Parathyroid adenoma (tissue), 2 donors: ENCODE measurements around the gene GBX2.

ENCODE experiments used
- H2AFZ ChIP-seq: fragments of 300-600 bp; sonication (generic); one replicate; pipeline ENCODE4 v1.7.0; 2017; ENCODE audit warnings: antibody characterized with exemption, mild to moderate bottlenecking
- H3K27ac ChIP-seq: fragments of 300-600 bp; sonication (generic); one replicate; pipeline ENCODE4 v1.7.0; 2017
- H3K27me3 ChIP-seq: fragments of 300-600 bp; sonication (generic); one replicate; pipeline ENCODE4 v1.7.0; 2017; ENCODE audit warnings: low read length; ENCODE audit not compliant: control insufficient read depth, insufficient read depth
- H3K36me3 ChIP-seq: fragments of 300-600 bp; sonication (generic); one replicate; pipeline ENCODE4 v1.7.0; 2017; ENCODE audit warnings: low read length; ENCODE audit not compliant: control insufficient read depth, insufficient read depth
- H3K4me1 ChIP-seq: fragments of 300-600 bp; sonication (generic); one replicate; pipeline ENCODE4 v1.7.0; 2017; ENCODE audit warnings: control low read depth
- H3K4me2 ChIP-seq: fragments of 300-600 bp; sonication (generic); one replicate; pipeline ENCODE4 v1.7.0; 2017; ENCODE audit warnings: low read length
- H3K4me3 ChIP-seq: fragments of 300-600 bp; sonication (generic); one replicate; pipeline ENCODE4 v1.7.0; 2017; ENCODE audit warnings: low read depth, low read length
- H3K79me2 ChIP-seq: fragments of 300-600 bp; sonication (generic); one replicate; pipeline ENCODE4 v1.7.0; 2017; ENCODE audit warnings: control low read depth
- H3K9ac ChIP-seq: fragments of 300-600 bp; sonication (generic); one replicate; pipeline ENCODE4 v1.7.0; 2017; ENCODE audit warnings: mild to moderate bottlenecking
- H3K9me3 ChIP-seq: fragments of 300-600 bp; sonication (generic); one replicate; pipeline ENCODE4 v1.7.0; 2017; ENCODE audit warnings: low read length; ENCODE audit not compliant: control insufficient read depth
- CTCF ChIP-seq: fragments of 300-600 bp; sonication (generic); IDR thresholded peaks from one replicate; pipeline ENCODE4 v1.7.0; 2017; ENCODE audit warnings: antibody characterized with exemption, mild to moderate bottlenecking
- donor health status: primary hyperparathyroidism.

GBX2 gene

DNA sequence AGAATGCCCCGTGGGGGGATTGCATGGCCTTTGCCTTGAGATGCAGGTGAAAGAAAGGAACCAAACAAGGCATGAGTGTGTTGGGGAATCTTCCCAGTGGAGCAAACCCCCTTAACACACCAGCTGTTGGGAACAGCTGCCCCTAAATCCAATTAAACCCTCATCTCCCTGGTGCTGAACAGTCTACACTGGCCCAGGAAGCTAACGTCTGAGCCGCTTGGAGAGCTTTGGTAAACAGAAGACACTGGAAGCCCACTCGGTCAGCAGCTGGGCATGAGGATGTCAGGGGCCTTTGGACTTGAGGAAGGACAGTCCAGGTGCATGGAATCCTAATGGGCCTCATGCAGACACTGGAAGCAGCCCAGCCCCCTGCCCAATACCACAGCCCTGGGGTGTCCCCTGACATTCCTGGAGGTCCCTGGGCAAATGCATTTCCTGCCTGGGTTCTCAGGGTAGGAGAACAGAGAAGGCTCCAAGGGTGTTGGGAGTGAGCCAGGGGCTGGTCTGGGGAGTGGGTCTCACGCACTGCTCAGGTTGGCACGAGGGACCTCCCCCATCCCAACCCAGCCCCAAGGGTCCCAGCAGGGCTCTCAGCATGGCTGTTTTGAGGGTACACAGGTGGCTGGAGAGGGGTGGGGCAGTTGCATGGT, 37.7 kb downstream of the GBX2 start:
- no peaks in the 10 kb centered on the region for H3K36me3 ChIP-seq

DNA sequence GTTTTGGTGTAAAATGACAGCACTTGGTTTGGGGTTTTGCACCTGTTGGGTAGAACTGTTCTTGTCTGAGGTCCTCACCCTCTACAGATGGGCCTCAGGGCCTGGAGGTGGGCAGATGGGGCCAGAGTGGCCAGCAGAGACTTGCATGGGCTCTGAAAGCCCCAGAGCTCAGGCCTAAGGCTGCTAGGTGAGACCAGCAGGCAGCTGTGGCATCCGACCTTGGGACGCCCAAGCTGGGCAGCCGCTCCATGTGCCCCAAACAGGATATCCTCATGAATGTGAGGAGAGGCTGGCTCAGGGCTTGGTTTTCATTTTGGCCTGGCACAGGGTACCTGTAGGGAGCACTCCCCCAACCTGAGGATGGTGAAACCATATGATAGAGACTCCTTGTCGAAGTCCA, 38.3 kb downstream of the GBX2 start:
- Histone ChIP-seq H3K27me3 (no peaks in the 10 kb centered on the region), H3K27ac (no peak overlapping the region), H3K36me3 (no peaks in the 10 kb centered on the region), H3K9ac (no peak overlapping the region), H2AFZ (no peak overlapping the region), H3K9me3 (no peaks in the 10 kb centered on the region), H3K4me3 (no peak overlapping the region), H3K4me1 (no peaks in the 10 kb centered on the region), H3K79me2 (no peaks in the 10 kb centered on the region), H3K4me2 (no peak overlapping the region)
- no peak for TF ChIP-seq CTCF

More for the DNA sequence above, 37.7 kb downstream of the GBX2 start:
- H3K79me2 ChIP-seq, result no peaks in the 10 kb centered on the region
- H3K4me3 ChIP-seq, result no peak overlapping the region
- no peaks in the 10 kb centered on the region for H3K9me3 ChIP-seq
- no peak for TF ChIP-seq CTCF
- H3K27me3 ChIP-seq, result no peaks in the 10 kb centered on the region
- H3K9ac ChIP-seq, result no peak overlapping the region
- H3K4me1 ChIP-seq, result no peaks in the 10 kb centered on the region
- H2AFZ ChIP-seq, result no peak overlapping the region
- no peak overlapping the region for H3K27ac ChIP-seq
- no peak overlapping the region for H3K4me2 ChIP-seq

DNA sequence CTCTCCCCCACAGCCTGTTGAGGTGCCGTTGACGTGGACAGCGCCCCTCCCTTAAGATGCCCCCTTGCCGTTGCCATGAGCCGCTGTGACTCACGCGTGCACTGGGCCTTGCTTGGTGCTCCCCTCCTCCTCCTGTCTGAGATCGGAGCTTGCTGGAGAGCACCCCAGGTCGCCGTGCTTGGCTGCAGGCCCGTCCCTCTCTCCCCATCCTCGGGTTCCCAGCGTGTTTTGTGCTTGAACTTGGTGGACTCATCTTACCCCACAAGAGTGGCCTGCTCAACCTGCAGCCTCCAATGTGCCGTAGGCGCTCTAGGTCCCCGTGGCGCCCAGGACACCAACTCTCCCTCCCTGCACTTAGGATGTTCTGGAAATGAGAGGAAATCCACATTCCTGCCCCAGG, 39.9 kb downstream of the GBX2 start:
- H3K4me2 ChIP-seq, result no peak overlapping the region
- no peak overlapping the region for H3K4me3 ChIP-seq
- no peak overlapping the region for H2AFZ ChIP-seq
- no peak overlapping the region for H3K27ac ChIP-seq
- H3K4me1 ChIP-seq, result no peaks in the 10 kb centered on the region
- no peaks in the 10 kb centered on the region for H3K79me2 ChIP-seq
- no peaks in the 10 kb centered on the region for H3K27me3 ChIP-seq
- H3K36me3 ChIP-seq, result no peaks in the 10 kb centered on the region
- no peak for TF ChIP-seq CTCF
- no peaks in the 10 kb centered on the region for H3K9me3 ChIP-seq
- H3K9ac ChIP-seq, result no peak overlapping the region

- Histone ChIP-seq H3K27me3 (no peaks in the 10 kb centered on the region), H3K4me3 (no peak overlapping the region), H2AFZ (no peak overlapping the region), H3K27ac (no peak overlapping the region), H3K4me2 (no peak overlapping the region), H3K36me3 (no peaks in the 10 kb centered on the region), H3K79me2 (no peaks in the 10 kb centered on the region), H3K9me3 (no peaks in the 10 kb centered on the region), H3K9ac (no peak overlapping the region), H3K4me1 (no peaks in the 10 kb centered on the region)
- TF ChIP-seq CTCF, result no peak
Measured at GRCh38 chr2:236127010-236127409, 41.2 kb downstream of the GBX2 start.

DNA sequence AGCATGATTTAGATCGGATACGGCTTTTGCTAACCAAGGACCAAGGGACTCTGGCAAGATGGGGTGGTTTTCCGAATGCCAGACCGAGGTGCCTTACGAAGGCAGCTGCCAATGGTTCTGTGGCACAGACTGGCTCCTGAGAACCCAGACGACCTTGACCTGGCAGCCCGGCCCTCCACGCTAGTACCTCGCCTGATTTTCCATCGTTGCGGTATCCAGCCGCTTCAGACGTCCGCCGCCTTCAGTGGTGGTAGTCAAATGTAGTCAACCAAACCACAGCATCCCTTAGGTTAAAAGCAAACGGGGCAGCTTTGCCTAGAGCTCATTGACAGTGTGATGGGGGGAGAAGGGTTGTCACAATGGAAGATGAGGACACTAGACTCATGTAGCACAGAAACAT, 42.6 kb downstream of the GBX2 start:
- no peak overlapping the region for H3K4me3 ChIP-seq
- H3K36me3 ChIP-seq, result no peaks in the 10 kb centered on the region
- H3K9ac ChIP-seq, result no peak overlapping the region
- H3K27ac ChIP-seq, result no peak overlapping the region
- no peaks in the 10 kb centered on the region for H3K27me3 ChIP-seq
- H3K9me3 ChIP-seq, result no peaks in the 10 kb centered on the region
- H3K4me1 ChIP-seq, result no peaks in the 10 kb centered on the region
- no peak for TF ChIP-seq CTCF
- no peaks in the 10 kb centered on the region for H3K79me2 ChIP-seq
- no peak overlapping the region for H2AFZ ChIP-seq
- no peak overlapping the region for H3K4me2 ChIP-seq
